Common myeloid progenitor, CD34-positive (primary cell): Measurements from ENCODE around the gene KITLG.
A peak's percentile ranks its signal among the peaks of the same experiment; 100 is the strongest.

Experiments used
- CTCF ChIA-PET: fragments of 350-600 bp; sonication (Branson Sonifier 250); formaldehyde crosslinking; loops from one replicate; lab custom pipeline; 2021; ENCODE audit warnings: antibody characterized with exemption; lab: Charles Lee
- POLR2A ChIA-PET: fragments of 350-600 bp; sonication (Branson Sonifier 250); formaldehyde crosslinking; loops from one replicate; lab custom pipeline; 2021; ENCODE audit warnings: antibody characterized with exemption; lab: Charles Lee
- DNase-seq, 3 donors: peaks; one replicate each; pipeline versions ENCODE4 v3.0.0 to v3.0.0-alpha.2; 2013
- H3K27ac ChIP-seq, 2 experiments: 1 replicate in 1 of 2; 2 replicates in 1 of 2; pipeline ENCODE4 v1.7.0; 2013; ENCODE audit warnings: inconsistent platforms in 2 of 2, low read length in 2 of 2, mild to moderate bottlenecking in 2 of 2, low read depth in 1 of 2, moderate library complexity in 1 of 2; ENCODE audit not compliant: severe bottlenecking in 2 of 2, insufficient read depth in 1 of 2, poor library complexity in 1 of 2
- H3K27me3 ChIP-seq, 5 experiments: replicated peaks in 2 of 5; 1 replicate in 3 of 5; 2 replicates in 2 of 5; pipeline versions ENCODE4 v1.6.1 to v1.7.0; 2013; ENCODE audit warnings: low read length in 4 of 5, mild to moderate bottlenecking in 2 of 5, moderate library complexity in 2 of 5, inconsistent platforms in 1 of 5; ENCODE audit not compliant: insufficient read depth in 5 of 5, control insufficient read depth in 4 of 5
- H3K36me3 ChIP-seq, 4 experiments: 1 replicate in 2 of 4; 2 replicates in 2 of 4; pipeline versions ENCODE4 v1.6.1 to v1.7.0; 2013; ENCODE audit warnings: low read length in 3 of 4, control low read depth in 1 of 4, mild to moderate bottlenecking in 1 of 4; ENCODE audit not compliant: control insufficient read depth in 4 of 4, insufficient read depth in 4 of 4
- H3K4me1 ChIP-seq, 4 experiments: 1 replicate in 3 of 4; 2 replicates in 1 of 4; pipeline versions ENCODE4 v1.6.1 to v1.7.1; 2013; ENCODE audit warnings: low read length in 3 of 4, mild to moderate bottlenecking in 3 of 4, control low read depth in 1 of 4, inconsistent platforms in 1 of 4, moderate library complexity in 1 of 4; ENCODE audit not compliant: control insufficient read depth in 4 of 4, insufficient read depth in 4 of 4; ENCODE audit errors: control extremely low read depth in 1 of 4
- H3K4me3 ChIP-seq, 7 experiments: 1 replicate in 4 of 7; 2 replicates in 3 of 7; pipeline versions ENCODE4 v1.5.1 to v1.7.0; 2013; ENCODE audit warnings: mild to moderate bottlenecking in 7 of 7, low read length in 6 of 7, moderate library complexity in 6 of 7, inconsistent platforms in 2 of 7, low read depth in 2 of 7, control low read depth in 1 of 7; ENCODE audit not compliant: insufficient read depth in 4 of 7, control insufficient read depth in 1 of 7; ENCODE audit errors: extremely low read depth in 1 of 7
- H3K9me3 ChIP-seq, 5 experiments: 1 replicate in 4 of 5; 2 replicates in 1 of 5; pipeline versions ENCODE4 v1.6.1 to v1.7.1; 2013; ENCODE audit warnings: low read length in 4 of 5, mild to moderate bottlenecking in 2 of 5, inconsistent platforms in 1 of 5, low read depth in 1 of 5, moderate library complexity in 1 of 5; ENCODE audit not compliant: control insufficient read depth in 4 of 5, insufficient read depth in 2 of 5; ENCODE audit errors: control extremely low read depth in 1 of 5
- WGBS: methylation state at CpG from one replicate; pipeline ENCODE4 v1.1.5; 2013; ENCODE audit not compliant: insufficient coverage; 5-methylcytosine and 5-hydroxymethylcytosine counted together

Gene KITLG

GRCh38 chr12:88623777-88624548 is 43.7 kb upstream of the KITLG start:
- Histone ChIP-seq H3K9me3 (no peaks in the 10 kb centered on the region), H3K36me3 (no peaks in the 10 kb centered on the region), H3K4me1 (no peaks in the 10 kb centered on the region), H3K27ac (no peak overlapping the region), H3K4me3 (no peak overlapping the region), H3K27me3 (no peaks in the 10 kb centered on the region)
- ChIA-PET CTCF (no interaction called here), POLR2A (no interaction called here)
- 62% methylated on average over 3 of the region's 3 CpGs for WGBS
- DNase-seq = peak in 1 of 3 donors; percentile 0

GRCh38 chr12:88617352-88617751 is 37.1 kb upstream of the KITLG start:
- no peak overlapping the region for H3K4me3 ChIP-seq
- ChIA-PET POLR2A (no interaction called here), CTCF (no interaction called here)
- no peaks in the 10 kb centered on the region for H3K36me3 ChIP-seq
- WGBS = 100% methylated on average over 1 of the region's 1 CpG
- H3K4me1 ChIP-seq = no peaks in the 10 kb centered on the region
- no peaks in the 10 kb centered on the region for H3K9me3 ChIP-seq
- no peak for DNase-seq
- no peaks in the 10 kb centered on the region for H3K27me3 ChIP-seq
- no peak overlapping the region for H3K27ac ChIP-seq

GRCh38 chr12:88615490-88615889 is 35.2 kb upstream of the KITLG start:
- ChIA-PET CTCF (interaction anchor here (1.2 kb wide), 1 partner anchor 10 kb away, joined by 3 read pairs; no protein-coding TSS in a partner anchor), POLR2A (no interaction called here)
- Histone ChIP-seq H3K27ac (no peak overlapping the region), H3K36me3 (no peaks in the 10 kb centered on the region), H3K4me1 (no peaks in the 10 kb centered on the region), H3K27me3 (no peaks in the 10 kb centered on the region), H3K9me3 (peaks cover 0 to 4% (median 0%) of the 10 kb centered on the region in 5 experiments), H3K4me3 (no peak overlapping the region)
- WGBS = 80% methylated on average over 1 of the region's 1 CpG
- DNase-seq = no peak

- CTCF ChIA-PET = no interaction called here
- POLR2A ChIA-PET = no interaction called here
- no peaks in the 10 kb centered on the region for H3K27me3 ChIP-seq
- H3K27ac ChIP-seq = no peak overlapping the region
- peaks cover 0 to 2% (median 0%) of the 10 kb centered on the region in 5 experiments for H3K9me3 ChIP-seq
- no peaks in the 10 kb centered on the region for H3K36me3 ChIP-seq
- DNase-seq = no peak
- H3K4me1 ChIP-seq = no peaks in the 10 kb centered on the region
- H3K4me3 ChIP-seq = no peak overlapping the region
Observed at GRCh38 chr12:88604646-88605045, 24.4 kb upstream of the KITLG start.

GRCh38 chr12:88600272-88600671 is 20.0 kb upstream of the KITLG start:
- CTCF ChIA-PET = no interaction called here

GRCh38 chr12:88597365-88597764 is 17.1 kb upstream of the KITLG start:
- Histone ChIP-seq H3K36me3 (no peaks in the 10 kb centered on the region), H3K4me1 (no peaks in the 10 kb centered on the region), H3K27me3 (no peaks in the 10 kb centered on the region), H3K4me3 (no peak overlapping the region), H3K9me3 (peaks cover 0 to 1% (median 0%) of the 10 kb centered on the region in 5 experiments), H3K27ac (no peak overlapping the region)
- no peak for DNase-seq
- POLR2A ChIA-PET = no interaction called here
- CTCF ChIA-PET = interaction anchor here (0.6 kb wide), 1 partner anchor 38 kb away, joined by 3 read pairs; no protein-coding TSS in a partner anchor

More at GRCh38 chr12:88600272-88600671, 20.0 kb upstream of the KITLG start:
- DNase-seq = no peak
- Histone ChIP-seq H3K27me3 (no peaks in the 10 kb centered on the region), H3K4me3 (no peak overlapping the region), H3K4me1 (no peaks in the 10 kb centered on the region), H3K36me3 (no peaks in the 10 kb centered on the region), H3K9me3 (peaks cover 0 to 3% (median 0%) of the 10 kb centered on the region in 5 experiments), H3K27ac (no peak overlapping the region)
- WGBS = 96% methylated on average over 3 of the region's 4 CpGs
- POLR2A ChIA-PET = no interaction called here

GRCh38 chr12:88595697-88596096 is 15.4 kb upstream of the KITLG start:
- no peak overlapping the region for H3K4me3 ChIP-seq
- no peak for DNase-seq
- H3K27ac ChIP-seq = no peak overlapping the region
- CTCF ChIA-PET = no interaction called here
- POLR2A ChIA-PET = no interaction called here
- H3K9me3 ChIP-seq = peaks cover 0 to 1% (median 0%) of the 10 kb centered on the region in 5 experiments
- H3K36me3 ChIP-seq = no peaks in the 10 kb centered on the region
- no peaks in the 10 kb centered on the region for H3K27me3 ChIP-seq
- no peaks in the 10 kb centered on the region for H3K4me1 ChIP-seq
